Trophoblast cell (in vitro differentiated cells and primary cell): ENCODE results near the gene CCR7. TPM values are rescaled to one million over a fixed set of nuclear protein-coding genes. Genes with fewer than 3 reads are reported as not detected.

Experiments used
- DNase-seq, 2 donors: peaks; one replicate each; pipeline ENCODE4 v3.0.0-alpha.2; 2016
- H2AFZ ChIP-seq: 2 replicates; pipeline ENCODE4 v1.6.1; 2013; ENCODE audit warnings: low read length, moderate library complexity, mild to moderate bottlenecking; ENCODE audit not compliant: insufficient read depth, poor library complexity
- H2AK5ac ChIP-seq: 2 replicates; pipeline ENCODE4 v1.6.1; 2013; ENCODE audit warnings: mild to moderate bottlenecking, low read length
- H2BK120ac ChIP-seq: 2 replicates; pipeline ENCODE4 v1.6.1; 2013; ENCODE audit warnings: low read length, mild to moderate bottlenecking, moderate library complexity; ENCODE audit not compliant: insufficient read depth, poor library complexity
- H2BK12ac ChIP-seq: 2 replicates; pipeline ENCODE4 v1.6.1; 2013; ENCODE audit warnings: mild to moderate bottlenecking, low read length, moderate library complexity
- H2BK5ac ChIP-seq: 2 replicates; pipeline ENCODE4 v1.6.1; 2013; ENCODE audit warnings: low read length, low read depth, moderate library complexity, mild to moderate bottlenecking; ENCODE audit not compliant: poor library complexity
- H3K14ac ChIP-seq: 2 replicates; pipeline ENCODE4 v1.6.1; 2013; ENCODE audit warnings: mild to moderate bottlenecking, low read length
- H3K18ac ChIP-seq: 2 replicates; pipeline ENCODE4 v1.6.1; 2013; ENCODE audit warnings: mild to moderate bottlenecking, low read length
- H3K23ac ChIP-seq: 2 replicates; pipeline ENCODE4 v1.6.1; 2013; ENCODE audit warnings: low read length
- H3K27ac ChIP-seq: 2 replicates; pipeline ENCODE4 v1.5.1; 2013; ENCODE audit warnings: low read depth, mild to moderate bottlenecking, inconsistent platforms, low read length, moderate library complexity
- H3K27me3 ChIP-seq: 2 replicates; pipeline ENCODE4 v1.6.1; 2013; ENCODE audit warnings: inconsistent platforms, mild to moderate bottlenecking, low read length, moderate library complexity; ENCODE audit not compliant: insufficient read depth
- H3K36me3 ChIP-seq, 2 experiments: 1 replicate in 1 of 2; 2 replicates in 1 of 2; pipeline ENCODE4 v1.6.1; 2013; ENCODE audit warnings: low read length in 2 of 2, mild to moderate bottlenecking in 2 of 2, moderate library complexity in 1 of 2; ENCODE audit not compliant: insufficient read depth in 2 of 2, control insufficient read depth in 1 of 2
- H3K4ac ChIP-seq: 2 replicates; pipeline ENCODE4 v1.6.1; 2013; ENCODE audit warnings: low read depth, mild to moderate bottlenecking, low read length, moderate library complexity
- H3K4me1 ChIP-seq, 2 experiments: 1 replicate in 1 of 2; 2 replicates in 1 of 2; pipeline ENCODE4 v1.6.1; 2013; ENCODE audit warnings: low read length in 2 of 2, mild to moderate bottlenecking in 2 of 2, moderate library complexity in 1 of 2; ENCODE audit not compliant: insufficient read depth in 2 of 2, control insufficient read depth in 1 of 2
- H3K4me2 ChIP-seq: 2 replicates; pipeline ENCODE4 v1.6.1; 2013; ENCODE audit warnings: inconsistent platforms, mild to moderate bottlenecking, low read length, moderate library complexity
- H3K4me3 ChIP-seq: 2 replicates; pipeline ENCODE4 v1.5.1; 2013; ENCODE audit warnings: mild to moderate bottlenecking, low read depth, low read length, inconsistent platforms
- H3K79me1 ChIP-seq: one replicate; pipeline ENCODE4 v1.6.1; 2013; ENCODE audit warnings: low read length
- H3K79me2 ChIP-seq: 2 replicates; pipeline ENCODE4 v1.6.1; 2013; ENCODE audit warnings: low read length, mild to moderate bottlenecking; ENCODE audit not compliant: control insufficient read depth, insufficient read depth, poor library complexity
- H3K9ac ChIP-seq: 2 replicates; pipeline ENCODE4 v1.6.1; 2013; ENCODE audit warnings: mild to moderate bottlenecking, low read length
- H3K9me3 ChIP-seq: 2 replicates; pipeline ENCODE4 v1.6.1; 2013; ENCODE audit warnings: low read depth, mild to moderate bottlenecking, control low read depth, inconsistent platforms, low read length; ENCODE audit not compliant: insufficient read depth
- H4K12ac ChIP-seq: 2 replicates; pipeline ENCODE4 v1.6.1; 2013; ENCODE audit warnings: low read depth, mild to moderate bottlenecking, low read length, moderate library complexity
- H4K8ac ChIP-seq: 2 replicates; pipeline ENCODE4 v1.6.1; 2013; ENCODE audit warnings: low read depth, mild to moderate bottlenecking, low read length, moderate library complexity
- H4K91ac ChIP-seq: one replicate; pipeline ENCODE4 v1.6.1; 2013; ENCODE audit warnings: low read depth, mild to moderate bottlenecking, low read length, moderate library complexity
- WGBS: extraction: QIAGEN DNeasy Blood & Tissue Kit; methylation state at CpG from one replicate; pipeline ENCODE4 v1.1.7; 2013; ENCODE audit warnings: missing lambda C conversion rate; ENCODE audit not compliant: insufficient read length, insufficient coverage; ENCODE audit errors: extremely low coverage; 5-methylcytosine and 5-hydroxymethylcytosine counted together
- polyA plus RNA-seq: library from polyadenylated mRNA; stranded (reverse); fragments of 200-250 nt; gene quantifications from 2 replicates; pipeline ENCODE4 v1.2.3, GENCODE V29; 2013

The CCR7 gene
- 217 and 236 TPM in 2 replicates for polyA plus RNA-seq

GRCh38 chr17:40564883-40565768 lies at the start of gene CCR7:
Gene CCR7 (minus strand): TSS chr17:40565472. CDS start chr17:40565409, 63 bp downstream.
- Histone ChIP-seq H3K4me3 (no peak within 1 kb of the TSS), H3K79me1 (peaks cover 5% of the 10 kb centered on the region), H3K36me3 (no peaks in the 10 kb centered on the region), H2AK5ac (no peak within 1 kb of the TSS), H3K27me3 (no peaks in the 10 kb centered on the region), H3K9me3 (no peaks in the 10 kb centered on the region), H3K4me1 (peaks cover 5 to 7% of the 10 kb centered on the region in 2 experiments), H2BK120ac (peak within 1 kb of the TSS; percentile 65), H3K4ac (no peak within 1 kb of the TSS), H3K18ac (peak within 1 kb of the TSS; percentile 77), H4K12ac (no peak within 1 kb of the TSS), H3K4me2 (no peak within 1 kb of the TSS), H3K23ac (no peak within 1 kb of the TSS), H3K27ac (no peak within 1 kb of the TSS), H4K8ac (no peak within 1 kb of the TSS), H3K79me2 (no peaks in the 10 kb centered on the region), H3K9ac (no peak within 1 kb of the TSS), H3K14ac (peak within 1 kb of the TSS; percentile 42), H2BK5ac (no peak within 1 kb of the TSS), H2AFZ (no peak within 1 kb of the TSS), H2BK12ac (peak within 1 kb of the TSS; percentile 72), H4K91ac (peak within 1 kb of the TSS; percentile 78)
- no peak for DNase-seq
- no CpG with 5 or more reads among the region's 12 CpGs for WGBS

- Histone ChIP-seq H2AK5ac (no peak overlapping the region), H4K12ac (no peak overlapping the region), H3K36me3 (no peaks in the 10 kb centered on the region), H3K27ac (no peak overlapping the region), H3K27me3 (no peaks in the 10 kb centered on the region), H3K18ac (peak overlapping the region; percentile 10), H3K79me2 (no peaks in the 10 kb centered on the region), H3K9me3 (no peaks in the 10 kb centered on the region), H3K4me3 (no peak overlapping the region), H2BK120ac (peak overlapping the region; percentile 26), H3K4ac (no peak overlapping the region), H4K8ac (no peak overlapping the region), H3K14ac (peak overlapping the region; percentile 9), H3K4me1 (peaks cover 6 to 9% of the 10 kb centered on the region in 2 experiments), H4K91ac (peak overlapping the region; percentile 47), H2BK12ac (peak overlapping the region; percentile 11), H2BK5ac (no peak overlapping the region), H3K79me1 (peaks cover 7% of the 10 kb centered on the region), H2AFZ (no peak overlapping the region), H3K4me2 (no peak overlapping the region), H3K23ac (no peak overlapping the region), H3K9ac (no peak overlapping the region)
- no CpG with 5 or more reads among the region's 13 CpGs for WGBS
- no peak for DNase-seq
These were observed 49.3 kb upstream of the CCR7 start for GRCh38 chr17:40614431-40615067.

- WGBS, result no CpG with 5 or more reads among the region's 5 CpGs
- Histone ChIP-seq H3K4me3 (no peak overlapping the region), H3K27ac (no peak overlapping the region), H4K12ac (no peak overlapping the region), H3K4me1 (peaks cover 6 to 11% of the 10 kb centered on the region in 2 experiments), H3K36me3 (no peaks in the 10 kb centered on the region), H3K14ac (peak overlapping the region; percentile 32), H3K4me2 (no peak overlapping the region), H4K91ac (peak overlapping the region; percentile 32), H3K27me3 (no peaks in the 10 kb centered on the region), H3K9me3 (no peaks in the 10 kb centered on the region), H3K79me1 (peaks cover 11% of the 10 kb centered on the region), H3K9ac (no peak overlapping the region), H3K79me2 (no peaks in the 10 kb centered on the region), H2BK120ac (peak overlapping the region; percentile 54), H3K18ac (no peak overlapping the region), H2AFZ (no peak overlapping the region), H3K23ac (no peak overlapping the region), H4K8ac (no peak overlapping the region), H2AK5ac (peak overlapping the region; percentile 73), H3K4ac (no peak overlapping the region), H2BK5ac (no peak overlapping the region), H2BK12ac (peak overlapping the region; percentile 73)
- no peak for DNase-seq
These were observed 48.3 kb upstream of the CCR7 start for GRCh38 chr17:40613467-40614154.

- H3K9ac ChIP-seq, result no peak overlapping the region
- no peak overlapping the region for H3K14ac ChIP-seq
- no peak overlapping the region for H3K4ac ChIP-seq
- WGBS, result no CpG with 5 or more reads among the region's 11 CpGs
- H3K9me3 ChIP-seq, result no peaks in the 10 kb centered on the region
- H2BK120ac ChIP-seq, result no peak overlapping the region
- H4K12ac ChIP-seq, result no peak overlapping the region
- H2AK5ac ChIP-seq, result no peak overlapping the region
- no peaks in the 10 kb centered on the region for H3K36me3 ChIP-seq
- no peak overlapping the region for H3K18ac ChIP-seq
- no peak overlapping the region for H4K91ac ChIP-seq
- peak overlapping the region; percentile 71 for H2BK12ac ChIP-seq
- peaks cover 12 to 17% of the 10 kb centered on the region in 2 experiments for H3K4me1 ChIP-seq
- H3K27me3 ChIP-seq, result no peaks in the 10 kb centered on the region
- DNase-seq, result no peak
- H3K27ac ChIP-seq, result no peak overlapping the region
- H3K4me2 ChIP-seq, result no peak overlapping the region
- peaks cover 18% of the 10 kb centered on the region for H3K79me1 ChIP-seq
- no peak overlapping the region for H4K8ac ChIP-seq
- no peak overlapping the region for H2AFZ ChIP-seq
- no peak overlapping the region for H3K4me3 ChIP-seq
- H3K23ac ChIP-seq, result no peak overlapping the region
- H2BK5ac ChIP-seq, result no peak overlapping the region
- peaks cover 3% of the 10 kb centered on the region for H3K79me2 ChIP-seq
These were observed 47.5 kb upstream of the CCR7 start for GRCh38 chr17:40612599-40613244.
